Measurements from ENCODE around the gene NHEJ1. TPM values are rescaled to one million over a fixed set of nuclear protein-coding genes. Genes with fewer than 3 reads are reported as not detected.
A peak's percentile ranks its signal among the peaks of the same experiment; 100 is the strongest.

Gene NHEJ1
- polyA plus RNA-seq, 3 donors: 17.6 to 21.4 (median 19.6) TPM

DNA sequence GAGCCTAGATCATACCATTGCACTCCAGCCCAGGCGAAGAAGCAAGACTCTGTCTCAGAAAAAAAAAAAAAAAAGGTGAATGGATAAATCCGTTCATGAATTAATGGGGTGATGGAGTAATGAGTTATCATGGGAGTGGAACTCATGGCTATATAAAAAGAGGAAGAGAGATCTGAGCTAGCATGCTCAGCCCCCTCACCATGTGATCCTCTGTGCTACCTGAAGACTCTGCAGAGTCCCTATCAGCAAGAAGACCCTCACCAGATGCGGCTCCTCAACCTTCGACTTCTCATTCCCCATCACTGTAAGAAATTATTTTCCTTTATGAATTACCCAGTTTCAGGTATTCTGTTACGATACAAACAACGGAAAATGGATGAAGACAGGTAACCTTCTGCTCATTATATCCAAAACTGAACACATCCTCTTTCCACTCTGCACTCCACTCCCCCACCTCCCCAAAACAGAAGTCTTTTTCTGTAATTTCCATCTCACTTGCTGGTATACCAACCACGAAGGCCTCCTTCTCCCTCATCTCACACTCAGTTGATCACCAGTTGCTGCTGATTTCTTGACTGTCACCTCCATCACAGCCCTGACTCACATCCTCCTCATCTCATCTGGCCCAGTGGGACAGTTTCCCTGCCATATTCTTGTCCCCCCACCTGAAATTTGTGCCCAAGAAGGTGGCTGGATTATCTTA is 26.3 kb upstream of the NHEJ1 start:
- DNase-seq: no peak

DNA sequence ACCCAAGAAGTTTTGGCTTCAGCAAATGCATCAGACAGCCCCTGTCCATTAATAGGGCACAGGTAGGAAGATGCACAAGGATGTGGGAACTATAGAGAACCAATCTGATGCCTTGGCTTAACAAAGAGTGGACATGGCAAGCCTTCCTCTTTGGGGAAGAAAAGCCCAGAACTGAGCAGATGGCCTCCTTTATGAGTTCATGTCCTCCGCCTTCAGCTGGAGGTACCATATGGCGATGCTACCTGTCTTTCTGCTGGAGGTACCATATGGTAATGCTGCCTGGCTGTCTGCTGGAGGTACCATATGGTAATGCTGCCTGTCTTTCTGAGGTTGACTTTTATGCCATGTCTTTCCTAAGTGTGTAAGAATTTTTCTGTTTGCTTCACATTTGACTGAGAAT is 23.5 kb upstream of the NHEJ1 start:
- no peak for DNase-seq

DNA sequence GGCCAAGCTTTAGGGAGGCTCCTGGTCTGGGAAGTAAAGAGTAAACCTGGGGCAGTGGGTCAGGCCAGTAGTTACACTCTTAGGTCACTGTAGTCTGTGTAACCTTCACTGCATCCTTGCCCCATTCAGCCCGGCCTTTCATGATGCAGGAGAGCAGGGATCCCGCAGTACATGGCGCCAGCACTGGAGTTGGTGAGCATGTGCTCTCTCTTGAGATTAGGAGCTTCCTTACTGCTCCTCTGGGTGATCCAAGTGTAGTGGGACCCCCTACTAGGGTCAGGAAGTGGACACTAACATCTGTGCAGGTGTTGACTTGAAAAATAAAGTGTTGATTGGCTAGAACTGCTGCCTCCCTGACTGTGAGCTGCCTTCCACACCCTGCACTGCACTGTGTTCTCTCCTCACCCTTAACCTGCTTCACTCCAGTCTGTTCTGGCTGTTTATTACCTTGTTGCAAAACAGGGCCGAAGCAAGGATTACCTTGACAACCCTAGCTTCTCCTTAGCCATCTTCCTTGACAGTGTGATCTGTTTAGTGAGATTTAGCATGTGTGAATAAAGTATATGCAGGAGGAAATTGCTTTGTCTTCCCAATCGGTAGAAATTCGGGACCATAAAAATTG is 22.6 kb upstream of the NHEJ1 start:
- DNase-seq: no peak

DNA sequence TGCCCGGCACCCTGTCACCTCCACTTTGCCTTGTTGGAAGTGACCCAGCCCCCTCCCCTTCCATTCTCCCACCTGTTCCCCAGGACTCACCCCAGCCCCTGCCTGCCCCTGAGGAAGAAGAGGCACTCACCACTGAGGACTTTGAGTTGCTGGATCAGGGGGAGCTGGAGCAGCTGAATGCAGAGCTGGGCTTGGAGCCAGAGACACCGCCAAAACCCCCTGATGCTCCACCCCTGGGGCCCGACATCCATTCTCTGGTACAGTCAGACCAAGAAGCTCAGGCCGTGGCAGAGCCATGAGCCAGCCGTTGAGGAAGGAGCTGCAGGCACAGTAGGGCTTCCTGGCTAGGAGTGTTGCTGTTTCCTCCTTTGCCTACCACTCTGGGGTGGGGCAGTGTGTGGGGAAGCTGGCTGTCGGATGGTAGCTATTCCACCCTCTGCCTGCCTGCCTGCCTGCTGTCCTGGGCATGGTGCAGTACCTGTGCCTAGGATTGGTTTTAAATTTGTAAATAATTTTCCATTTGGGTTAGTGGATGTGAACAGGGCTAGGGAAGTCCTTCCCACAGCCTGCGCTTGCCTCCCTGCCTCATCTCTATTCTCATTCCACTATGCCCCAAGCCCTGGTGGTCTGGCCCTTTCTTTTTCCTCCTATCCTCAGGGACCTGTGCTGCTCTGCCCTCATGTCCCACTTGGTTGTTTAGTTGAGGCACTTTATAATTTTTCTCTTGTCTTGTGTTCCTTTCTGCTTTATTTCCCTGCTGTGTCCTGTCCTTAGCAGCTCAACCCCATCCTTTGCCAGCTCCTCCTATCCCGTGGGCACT is 21.9 kb upstream of the NHEJ1 start:
- no peak for DNase-seq

DNA sequence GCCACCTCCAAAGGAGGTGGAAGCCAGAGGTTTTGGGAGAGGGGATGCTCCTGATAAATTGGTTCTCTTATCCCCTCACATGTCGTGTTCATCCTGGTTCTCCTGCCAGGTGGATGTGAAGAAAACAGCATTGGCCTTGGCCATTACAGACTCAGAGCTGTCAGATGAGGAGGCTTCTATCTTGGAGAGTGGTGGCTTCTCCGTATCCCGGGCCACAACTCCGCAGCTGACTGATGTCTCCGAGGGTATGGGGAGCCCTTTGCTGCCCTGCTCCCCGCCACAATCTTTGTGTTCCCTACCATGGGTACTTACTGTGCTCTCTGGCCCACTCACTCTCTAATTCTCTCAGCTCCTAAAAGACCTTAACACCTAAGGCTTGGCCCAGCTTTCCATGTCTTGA is 20.9 kb upstream of the NHEJ1 start:
- DNase-seq: no peak

DNA sequence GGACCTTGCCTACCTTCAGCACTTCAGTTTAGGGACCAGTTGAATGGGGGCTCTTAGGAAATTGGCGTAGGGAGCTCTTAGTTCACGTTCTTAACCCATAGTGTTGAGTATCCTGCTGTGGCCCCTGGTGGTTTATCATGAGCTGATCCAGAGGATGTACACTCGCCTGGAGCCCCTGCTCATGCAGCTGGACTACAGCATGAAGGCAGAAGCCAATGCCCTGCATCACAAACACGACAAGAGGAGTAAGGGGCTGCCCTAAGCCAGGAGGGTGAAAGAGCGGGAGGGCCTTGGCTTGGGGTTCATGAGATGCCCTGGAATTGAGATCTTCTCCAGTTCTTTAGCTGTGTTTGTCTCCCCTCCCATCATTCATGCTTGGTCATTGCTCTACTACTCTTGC is 20.3 kb upstream of the NHEJ1 start:
- DNase-seq: no peak

DNA sequence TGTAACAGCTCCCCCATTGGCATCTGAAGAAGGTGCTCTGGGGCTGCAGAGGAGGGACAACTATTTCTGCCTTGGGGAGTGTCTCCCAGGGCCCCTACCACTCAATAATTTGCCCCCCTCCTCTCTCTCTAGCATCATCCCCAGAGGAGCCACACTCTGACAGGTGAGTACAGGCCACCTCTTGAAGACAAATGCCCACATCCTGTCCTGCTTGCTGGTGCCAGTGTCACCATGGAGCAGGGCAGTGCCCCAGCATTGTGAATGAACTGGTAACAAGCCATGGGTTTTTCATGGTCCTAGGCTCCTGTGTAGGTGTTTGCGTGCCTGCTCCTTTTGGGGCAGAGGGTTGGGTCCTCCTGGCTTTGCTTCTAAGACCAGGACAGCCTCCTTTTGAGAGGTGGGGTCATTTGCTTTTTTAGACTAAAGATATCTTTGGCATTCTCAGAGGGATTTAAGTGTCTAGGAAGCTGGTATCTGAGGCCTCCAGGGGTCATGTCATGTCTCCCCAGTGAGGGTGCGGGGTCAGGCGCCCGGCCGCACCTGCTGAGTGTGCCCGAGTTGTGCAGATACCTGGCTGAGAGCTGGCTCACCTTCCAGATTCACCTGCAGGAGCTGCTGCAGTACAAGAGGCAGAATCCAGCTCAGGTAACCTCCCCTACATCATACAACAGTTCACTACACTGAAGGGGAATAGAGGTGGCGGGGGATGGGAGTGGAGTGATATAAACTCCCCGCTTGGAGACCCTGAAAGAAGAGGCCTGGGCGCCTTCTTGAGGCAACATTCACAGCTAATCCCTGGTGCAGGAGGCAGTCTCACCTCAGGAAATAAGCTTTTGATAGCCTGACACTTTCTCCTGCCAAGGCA is 19.2 kb upstream of the NHEJ1 start:
- no peak for DNase-seq

DNA sequence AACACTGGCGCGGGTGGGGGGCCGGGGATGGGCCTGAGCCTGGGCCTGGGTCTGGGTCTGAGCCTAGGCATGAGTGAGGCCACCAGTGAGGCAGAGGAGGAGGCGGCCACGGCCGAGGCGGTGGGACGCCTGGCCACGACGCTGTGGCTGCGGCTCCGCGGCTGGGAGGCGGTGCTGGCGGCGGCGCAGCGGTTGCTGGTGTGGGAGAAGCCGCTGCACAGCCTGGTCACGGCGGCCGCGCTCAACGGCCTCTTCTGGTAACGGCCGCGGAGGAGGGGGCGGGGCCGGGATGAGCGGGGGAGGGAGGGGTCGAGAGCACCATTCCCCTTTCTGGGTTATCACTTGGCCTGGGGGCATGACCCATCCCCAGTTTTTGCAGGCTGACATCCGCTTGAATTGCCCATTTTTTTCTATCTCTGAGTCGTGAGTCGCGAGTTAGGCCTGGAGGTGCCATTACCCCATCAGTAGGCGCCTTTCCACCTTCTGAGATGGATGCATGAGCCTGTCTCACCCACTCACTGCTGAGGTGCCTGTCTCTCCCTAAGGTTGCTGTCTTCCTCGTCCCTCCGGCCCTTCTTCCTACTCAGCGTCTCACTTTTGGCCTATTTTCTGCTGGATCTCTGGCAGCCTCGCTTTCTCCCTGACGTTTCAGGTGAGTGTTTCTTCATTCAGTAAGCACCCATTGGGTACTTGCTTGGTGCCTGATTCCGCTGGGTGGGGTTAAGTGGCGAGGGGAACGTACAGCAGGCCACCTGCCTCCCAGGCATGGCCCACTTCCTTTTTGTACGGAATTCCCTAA is 18.0 kb upstream of the NHEJ1 start:
- DNase-seq: peak; percentile 46

DNA sequence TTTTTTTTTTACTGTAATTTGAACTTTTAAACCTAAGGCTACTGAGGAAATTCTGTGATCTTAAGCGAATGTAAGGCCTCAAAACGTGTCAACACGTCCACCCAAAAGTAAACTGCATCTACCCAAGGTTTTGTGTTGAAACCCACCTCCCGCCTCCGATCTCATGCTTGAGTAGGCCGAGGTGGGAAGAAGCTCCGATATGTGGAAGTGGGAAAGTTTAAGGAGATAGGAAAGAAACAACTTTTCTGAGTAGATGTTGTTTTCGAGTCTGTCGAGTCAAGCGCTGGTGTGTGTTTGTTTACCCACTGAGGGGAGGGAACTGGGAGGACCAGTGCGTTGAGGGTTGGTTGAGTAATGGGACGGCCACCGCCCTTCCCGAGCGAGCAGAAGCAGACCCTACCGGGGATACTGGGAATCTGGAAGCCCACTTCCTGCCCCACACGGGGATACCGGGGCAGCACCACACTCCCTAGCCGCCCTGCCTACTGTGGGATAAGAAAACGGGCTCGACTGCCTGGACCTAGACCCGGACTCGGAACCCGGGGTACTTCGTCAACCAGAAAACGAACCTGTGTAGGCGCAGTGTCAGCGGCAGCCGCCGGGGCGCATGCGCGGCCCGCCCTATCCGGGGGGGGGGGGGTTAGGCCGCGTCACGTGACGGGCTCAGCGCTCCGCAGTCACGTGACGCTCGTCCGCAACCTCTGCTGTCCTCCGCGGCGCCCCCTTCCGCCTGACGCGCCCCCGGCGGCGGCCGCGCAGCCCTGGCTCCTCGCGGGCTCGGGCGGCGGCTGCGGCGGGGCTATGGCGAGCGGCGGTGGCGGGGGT is 17.1 kb upstream of the NHEJ1 start, which contains the start of gene RETREG2:
TSS of gene RETREG2 (plus strand) at position 724 of the 825 bp plus-strand sequence. CDS start at position 802, 78 bp downstream.
- DNase-seq: peak; percentile 88

DNA sequence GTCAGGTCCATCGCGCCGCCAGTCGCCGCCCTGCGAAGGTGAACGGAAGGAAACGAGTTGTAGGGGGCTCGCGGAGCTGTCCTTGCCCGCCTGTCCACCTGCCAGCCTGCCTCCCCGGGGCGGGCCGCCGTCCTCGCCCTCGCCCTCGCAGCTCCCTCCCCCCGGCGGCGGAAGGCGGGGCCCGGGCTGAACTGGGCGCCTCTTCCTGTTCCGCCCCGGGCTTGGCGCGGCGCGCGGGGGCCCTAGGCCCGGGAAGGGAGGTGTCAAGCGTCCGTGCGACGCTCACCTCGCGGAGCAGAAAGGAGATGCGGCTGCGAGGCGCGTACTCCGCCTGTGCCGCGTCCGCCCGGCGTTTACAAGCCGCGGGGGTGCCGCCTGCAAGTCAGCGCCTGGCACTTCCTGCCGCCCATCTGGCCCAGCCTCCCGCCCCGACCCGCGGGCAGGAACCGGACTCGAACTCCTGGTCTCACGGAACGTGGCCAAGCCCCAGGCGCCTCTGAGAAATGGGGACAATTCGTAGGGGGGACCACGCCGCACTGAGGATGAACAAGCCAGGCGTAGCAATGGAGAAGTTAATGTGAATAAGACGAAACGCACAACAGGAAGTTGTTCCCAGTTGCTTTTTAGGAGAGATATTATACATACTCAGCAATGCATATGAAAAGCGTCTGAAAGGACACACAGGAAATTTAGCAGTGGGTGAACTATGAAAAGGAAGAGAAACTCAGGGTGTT is 16.4 kb upstream of the NHEJ1 start, which contains the start of gene CNPPD1:
TSS of gene CNPPD1 (minus strand) at position 108 of the 734 bp plus-strand sequence. CDS start at position 11, 97 bp downstream.
- DNase-seq: peak; percentile 77

DNA sequence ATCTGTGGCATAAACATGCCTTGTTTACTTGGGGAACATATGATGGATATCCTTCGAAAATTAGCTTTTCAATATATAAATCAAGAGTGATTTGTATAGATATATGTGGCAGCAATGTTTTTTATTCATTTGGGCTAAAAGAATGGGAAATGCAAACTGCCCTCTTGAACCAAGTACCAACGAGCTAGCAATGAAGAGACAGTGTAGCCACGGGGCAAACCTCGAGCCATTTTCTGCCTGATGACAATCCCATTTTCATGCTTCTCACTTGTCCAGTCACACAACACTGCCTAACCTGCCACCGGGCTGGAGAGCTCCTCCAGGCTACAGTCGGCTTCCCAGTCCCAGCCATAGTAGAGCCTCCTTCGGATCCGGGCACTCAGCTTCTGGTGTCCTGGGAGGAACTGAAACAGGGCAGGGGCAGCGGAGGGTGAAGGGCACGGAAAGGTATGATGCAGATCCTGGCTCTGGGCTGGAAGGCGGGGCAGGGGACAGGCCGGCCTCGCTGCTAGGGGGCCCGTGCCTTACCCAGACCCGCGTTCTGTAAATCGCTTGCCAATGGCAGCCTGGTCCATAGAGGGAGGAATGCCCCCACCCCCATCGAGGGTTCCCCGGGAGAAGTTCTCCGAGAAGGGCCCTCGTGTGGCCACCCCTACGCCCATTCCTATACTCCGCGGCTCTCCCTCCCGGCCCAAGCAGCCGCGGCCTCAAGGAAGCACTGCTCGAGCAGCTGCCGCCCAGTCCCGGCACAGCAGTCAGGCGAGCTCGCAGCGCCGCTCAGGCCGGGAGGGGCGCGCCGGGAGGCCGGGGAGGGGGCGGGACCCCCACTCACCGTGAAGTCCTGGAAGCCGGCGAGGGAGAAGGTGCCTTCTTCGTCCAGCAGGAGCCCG is 15.6 kb upstream of the NHEJ1 start:
- DNase-seq: peak; percentile 44

DNA sequence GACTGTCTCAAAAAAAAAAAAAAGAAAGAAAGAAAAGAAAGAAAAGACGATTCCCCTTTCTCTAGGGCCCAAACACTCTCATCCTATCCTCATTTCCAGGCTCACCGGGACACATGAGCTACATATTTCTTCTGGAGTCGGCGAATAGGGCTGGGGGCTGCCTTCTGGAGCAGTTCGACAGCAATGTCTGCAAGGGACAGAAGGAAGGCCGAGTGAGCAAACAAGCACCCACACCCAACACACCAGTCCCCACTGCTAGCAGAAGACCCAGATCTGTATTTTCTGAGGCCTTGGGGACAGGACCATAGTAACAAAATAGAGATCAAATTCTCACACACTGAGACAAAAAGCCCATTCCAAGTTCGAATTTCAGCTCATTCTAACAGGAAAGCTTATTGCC is 14.9 kb upstream of the NHEJ1 start:
- no peak for DNase-seq

DNA sequence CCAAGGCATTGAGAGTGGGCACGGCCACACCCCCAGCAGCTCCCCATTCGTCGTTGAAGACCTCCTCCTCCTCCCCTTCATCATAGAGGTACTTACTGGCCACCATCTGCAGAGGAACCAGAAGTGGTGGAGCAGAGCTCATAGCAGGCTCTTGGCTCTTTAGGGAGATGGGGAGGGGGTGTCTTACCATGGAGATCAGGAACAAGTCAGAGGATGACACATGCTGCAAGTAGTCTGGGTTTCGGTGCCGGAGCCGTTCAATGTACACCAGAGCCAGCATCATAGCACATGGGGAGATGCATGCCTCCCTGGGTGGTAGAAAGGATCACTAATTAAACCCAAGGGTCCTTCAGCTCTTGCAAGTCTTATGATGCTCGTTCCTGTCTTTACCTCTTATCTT is 14.2 kb upstream of the NHEJ1 start:
- no peak for DNase-seq

DNA sequence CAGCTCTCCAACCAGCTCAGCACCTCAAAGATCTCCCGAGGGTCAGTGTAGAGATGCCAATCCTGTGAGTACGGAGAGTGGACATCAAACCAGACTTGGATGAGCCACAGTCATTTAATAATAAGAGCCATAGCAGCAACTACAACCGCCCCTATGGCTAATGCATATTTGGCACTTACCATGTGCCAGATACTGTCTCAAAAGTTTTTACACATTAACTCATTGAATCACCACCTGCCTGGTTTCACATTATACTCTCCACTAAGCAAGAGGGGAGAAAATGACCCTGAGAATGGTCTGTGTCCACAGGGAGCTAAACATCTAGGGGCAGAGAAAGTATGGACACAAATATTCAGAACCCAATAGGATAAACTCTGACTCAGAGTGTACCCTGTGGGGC is 13.5 kb upstream of the NHEJ1 start:
- DNase-seq: no peak

DNA sequence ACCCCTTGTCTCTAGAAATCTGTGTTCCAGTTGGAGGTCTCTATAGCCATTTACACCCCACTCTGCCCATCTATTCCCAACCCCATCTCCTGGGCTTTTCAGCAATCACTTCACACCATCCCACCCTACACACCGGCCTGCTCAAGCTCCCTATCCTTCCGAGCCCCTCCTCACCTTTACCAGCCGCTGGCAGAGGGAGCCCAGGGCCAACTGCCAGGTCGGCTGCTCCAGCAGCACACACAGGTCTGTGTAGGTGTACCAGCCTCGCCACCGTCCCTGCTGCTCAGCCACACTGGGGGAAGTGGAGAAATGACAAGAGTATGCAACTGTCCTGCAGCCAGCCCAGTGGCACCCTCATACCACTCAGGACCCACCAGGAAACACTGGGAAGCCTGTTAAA is 12.6 kb upstream of the NHEJ1 start:
- DNase-seq: no peak

DNA sequence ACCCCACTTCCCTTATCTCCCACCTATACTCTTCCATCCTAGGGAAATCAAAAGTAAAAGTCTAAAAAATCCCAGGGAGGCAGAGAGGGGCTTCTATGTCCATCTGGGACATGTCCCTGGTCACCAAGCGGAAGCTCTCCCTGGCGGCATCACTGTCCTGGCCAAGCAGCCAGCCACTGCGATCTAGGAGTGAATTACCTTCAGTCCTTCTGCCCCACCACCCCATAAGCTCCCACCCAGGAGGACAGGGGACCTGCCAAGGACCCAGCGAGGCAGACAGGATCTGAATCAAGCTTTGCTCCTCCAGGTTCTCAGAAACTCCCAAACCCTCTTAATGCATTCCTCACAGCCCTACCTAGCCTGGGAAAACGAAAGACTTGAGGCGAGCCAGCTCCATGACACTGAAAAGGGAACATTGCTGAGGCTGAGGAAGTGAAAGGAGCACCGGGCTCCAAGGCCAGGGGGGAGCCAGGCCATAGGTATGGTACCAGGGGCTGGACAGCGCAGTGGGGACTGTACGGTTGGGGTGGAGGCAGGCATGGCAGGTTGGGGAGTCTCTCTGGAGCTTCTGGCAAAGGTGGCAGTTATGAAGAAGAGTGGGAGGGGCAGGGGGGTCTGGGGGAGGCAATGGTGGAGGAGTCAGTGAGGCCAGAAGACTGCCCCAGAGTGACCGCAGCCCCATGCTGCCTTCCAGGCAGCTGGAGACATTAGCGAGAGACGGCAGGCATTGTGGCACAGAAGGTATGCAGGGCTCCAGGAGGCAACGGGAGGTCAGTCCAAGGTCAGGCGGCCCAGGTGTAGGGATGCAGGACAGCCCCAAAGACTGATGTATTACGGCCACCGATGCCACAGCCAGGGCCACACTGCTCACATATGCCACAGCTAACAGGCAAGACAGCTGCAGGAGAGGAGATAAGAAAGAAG is 11.9 kb upstream of the NHEJ1 start:
- no peak for DNase-seq

DNA sequence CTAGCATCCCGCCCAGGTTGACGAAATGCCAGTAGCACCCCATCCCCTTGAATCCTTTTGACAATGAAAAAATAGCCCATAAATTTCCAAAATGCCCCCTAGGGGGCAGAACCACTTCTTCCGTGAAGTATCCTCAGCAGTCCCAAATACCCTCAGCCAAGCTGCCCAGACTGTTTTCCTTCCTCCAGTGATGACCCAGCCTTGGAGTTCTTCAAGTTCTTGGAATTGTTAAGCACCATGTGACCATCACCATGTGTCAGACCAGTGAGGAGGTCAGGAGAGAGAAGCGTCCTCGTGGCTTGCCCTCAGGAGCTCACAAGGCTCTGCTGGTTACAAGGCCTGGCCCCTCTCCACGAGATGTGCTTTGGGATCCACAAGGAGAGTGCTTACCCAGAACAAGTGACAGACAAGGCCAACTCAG is 10.6 kb upstream of the NHEJ1 start:
- DNase-seq: peak; percentile 40
